ENCODE results near the gene DISP3.
A peak's percentile ranks its signal among the peaks of the same experiment; 100 is the strongest.

The DISP3 gene

GRCh38 chr1:11478571-11479374 is at the start of gene DISP3:
Gene DISP3, plus strand, starts transcription at chr1:11479155. Its CDS starts 21,838 bp downstream, at chr1:11500993.
- Histone ChIP-seq H3K27ac (ENCODE audit: low read length) (no peak within 1 kb of the TSS), H3K27me3 (ENCODE audit: insufficient read depth, low read length) (peaks cover 57% of the 10 kb centered on the region), H3K36me3 (ENCODE audit: insufficient read depth, low read depth, low read length) (no peaks in the 10 kb centered on the region), H3K4me3 (ENCODE audit: low read length) (peak within 1 kb of the TSS; percentile 85), H3K9me3 (ENCODE audit: insufficient read depth, low read depth, low read length) (no peaks in the 10 kb centered on the region), H3K9ac (ENCODE audit: low read depth, low read length) (peak within 1 kb of the TSS; percentile 81), H3K4me1 (ENCODE audit: insufficient read depth, low read length) (no peaks in the 10 kb centered on the region)

- H3K27me3 ChIP-seq (ENCODE audit: insufficient read depth, low read length), result no peaks in the 10 kb centered on the region
- H3K9ac ChIP-seq (ENCODE audit: low read depth, low read length), result no peak overlapping the region
- no peak overlapping the region for H3K4me3 ChIP-seq (ENCODE audit: low read length)
- no peak overlapping the region for H3K27ac ChIP-seq (ENCODE audit: low read length)
- H3K36me3 ChIP-seq (ENCODE audit: insufficient read depth, low read depth, low read length), result no peaks in the 10 kb centered on the region
- H3K4me1 ChIP-seq (ENCODE audit: insufficient read depth, low read length), result no peaks in the 10 kb centered on the region
- H3K9me3 ChIP-seq (ENCODE audit: insufficient read depth, low read depth, low read length), result no peaks in the 10 kb centered on the region
These were observed 49.7 kb upstream of the DISP3 start for GRCh38 chr1:11429226-11429625.

GRCh38 chr1:11429935-11430334 is 49.0 kb upstream of the DISP3 start:
- no peaks in the 10 kb centered on the region for H3K4me1 ChIP-seq (ENCODE audit: insufficient read depth, low read length)
- no peaks in the 10 kb centered on the region for H3K36me3 ChIP-seq (ENCODE audit: insufficient read depth, low read depth, low read length)
- H3K4me3 ChIP-seq (ENCODE audit: low read length), result no peak overlapping the region
- H3K27ac ChIP-seq (ENCODE audit: low read length), result no peak overlapping the region
- no peaks in the 10 kb centered on the region for H3K27me3 ChIP-seq (ENCODE audit: insufficient read depth, low read length)
- H3K9me3 ChIP-seq (ENCODE audit: insufficient read depth, low read depth, low read length), result no peaks in the 10 kb centered on the region
- H3K9ac ChIP-seq (ENCODE audit: low read depth, low read length), result no peak overlapping the region

- H3K36me3 ChIP-seq (ENCODE audit: insufficient read depth, low read depth, low read length), result no peaks in the 10 kb centered on the region
- H3K4me3 ChIP-seq (ENCODE audit: low read length), result no peak overlapping the region
- H3K4me1 ChIP-seq (ENCODE audit: insufficient read depth, low read length), result no peaks in the 10 kb centered on the region
- no peak overlapping the region for H3K9ac ChIP-seq (ENCODE audit: low read depth, low read length)
- no peak overlapping the region for H3K27ac ChIP-seq (ENCODE audit: low read length)
- no peaks in the 10 kb centered on the region for H3K27me3 ChIP-seq (ENCODE audit: insufficient read depth, low read length)
- H3K9me3 ChIP-seq (ENCODE audit: insufficient read depth, low read depth, low read length), result no peaks in the 10 kb centered on the region
These were observed 46.9 kb upstream of the DISP3 start for GRCh38 chr1:11431941-11432507.

- Histone ChIP-seq H3K4me1 (ENCODE audit: insufficient read depth, low read length) (no peaks in the 10 kb centered on the region), H3K27ac (ENCODE audit: low read length) (no peak overlapping the region)
These were observed 46.4 kb upstream of the DISP3 start for GRCh38 chr1:11432526-11432925.

GRCh38 chr1:11434501-11434900 is 44.5 kb upstream of the DISP3 start:
- Histone ChIP-seq H3K36me3 (ENCODE audit: insufficient read depth, low read depth, low read length) (no peaks in the 10 kb centered on the region), H3K27ac (ENCODE audit: low read length) (no peak overlapping the region), H3K9me3 (ENCODE audit: insufficient read depth, low read depth, low read length) (no peaks in the 10 kb centered on the region), H3K4me1 (ENCODE audit: insufficient read depth, low read length) (no peaks in the 10 kb centered on the region), H3K27me3 (ENCODE audit: insufficient read depth, low read length) (no peaks in the 10 kb centered on the region), H3K9ac (ENCODE audit: low read depth, low read length) (no peak overlapping the region), H3K4me3 (ENCODE audit: low read length) (no peak overlapping the region)

More at GRCh38 chr1:11432526-11432925, 46.4 kb upstream of the DISP3 start:
- Histone ChIP-seq H3K36me3 (ENCODE audit: insufficient read depth, low read depth, low read length) (no peaks in the 10 kb centered on the region), H3K4me3 (ENCODE audit: low read length) (no peak overlapping the region), H3K27me3 (ENCODE audit: insufficient read depth, low read length) (no peaks in the 10 kb centered on the region), H3K9me3 (ENCODE audit: insufficient read depth, low read depth, low read length) (no peaks in the 10 kb centered on the region), H3K9ac (ENCODE audit: low read depth, low read length) (no peak overlapping the region)

GRCh38 chr1:11434926-11435325 is 44.0 kb upstream of the DISP3 start:
- Histone ChIP-seq H3K27me3 (ENCODE audit: insufficient read depth, low read length) (no peaks in the 10 kb centered on the region), H3K9me3 (ENCODE audit: insufficient read depth, low read depth, low read length) (no peaks in the 10 kb centered on the region), H3K27ac (ENCODE audit: low read length) (no peak overlapping the region), H3K9ac (ENCODE audit: low read depth, low read length) (no peak overlapping the region), H3K4me1 (ENCODE audit: insufficient read depth, low read length) (no peaks in the 10 kb centered on the region), H3K4me3 (ENCODE audit: low read length) (no peak overlapping the region), H3K36me3 (ENCODE audit: insufficient read depth, low read depth, low read length) (no peaks in the 10 kb centered on the region)

GRCh38 chr1:11438996-11439395 is 40.0 kb upstream of the DISP3 start:
- no peaks in the 10 kb centered on the region for H3K36me3 ChIP-seq (ENCODE audit: insufficient read depth, low read depth, low read length)
- H3K9me3 ChIP-seq (ENCODE audit: insufficient read depth, low read depth, low read length), result no peaks in the 10 kb centered on the region
- no peaks in the 10 kb centered on the region for H3K4me1 ChIP-seq (ENCODE audit: insufficient read depth, low read length)
- H3K27me3 ChIP-seq (ENCODE audit: insufficient read depth, low read length), result no peaks in the 10 kb centered on the region; the same call in 1 of the 2 replicates
- H3K9ac ChIP-seq (ENCODE audit: low read depth, low read length), result no peak overlapping the region
- no peak overlapping the region for H3K27ac ChIP-seq (ENCODE audit: low read length)
- no peak overlapping the region for H3K4me3 ChIP-seq (ENCODE audit: low read length)

- Histone ChIP-seq H3K27ac (ENCODE audit: low read length) (no peak overlapping the region), H3K27me3 (ENCODE audit: insufficient read depth, low read length) (peaks cover 5% of the 10 kb centered on the region; the same call in 1 of the 2 replicates), H3K9ac (ENCODE audit: low read depth, low read length) (no peak overlapping the region), H3K9me3 (ENCODE audit: insufficient read depth, low read depth, low read length) (no peaks in the 10 kb centered on the region), H3K4me3 (ENCODE audit: low read length) (no peak overlapping the region), H3K4me1 (ENCODE audit: insufficient read depth, low read length) (no peaks in the 10 kb centered on the region), H3K36me3 (ENCODE audit: insufficient read depth, low read depth, low read length) (no peaks in the 10 kb centered on the region)
These were observed 37.6 kb upstream of the DISP3 start for GRCh38 chr1:11441211-11441952.

GRCh38 chr1:11443043-11443442 is 35.9 kb upstream of the DISP3 start:
- no peaks in the 10 kb centered on the region for H3K4me1 ChIP-seq (ENCODE audit: insufficient read depth, low read length)
- no peak overlapping the region for H3K27ac ChIP-seq (ENCODE audit: low read length)
- no peaks in the 10 kb centered on the region for H3K36me3 ChIP-seq (ENCODE audit: insufficient read depth, low read depth, low read length)
- H3K4me3 ChIP-seq (ENCODE audit: low read length), result no peak overlapping the region
- H3K27me3 ChIP-seq (ENCODE audit: insufficient read depth, low read length), result peaks cover 5% of the 10 kb centered on the region; the same call in 1 of the 2 replicates
- no peaks in the 10 kb centered on the region for H3K9me3 ChIP-seq (ENCODE audit: insufficient read depth, low read depth, low read length)
- H3K9ac ChIP-seq (ENCODE audit: low read depth, low read length), result no peak overlapping the region

- no peaks in the 10 kb centered on the region for H3K36me3 ChIP-seq (ENCODE audit: insufficient read depth, low read depth, low read length)
- H3K4me1 ChIP-seq (ENCODE audit: insufficient read depth, low read length), result no peaks in the 10 kb centered on the region
- H3K4me3 ChIP-seq (ENCODE audit: low read length), result no peak overlapping the region
- no peak overlapping the region for H3K27ac ChIP-seq (ENCODE audit: low read length)
- peaks cover 5% of the 10 kb centered on the region; the same call in 1 of the 2 replicates for H3K27me3 ChIP-seq (ENCODE audit: insufficient read depth, low read length)
- H3K9ac ChIP-seq (ENCODE audit: low read depth, low read length), result no peak overlapping the region
- no peaks in the 10 kb centered on the region for H3K9me3 ChIP-seq (ENCODE audit: insufficient read depth, low read depth, low read length)
These were observed 34.8 kb upstream of the DISP3 start for GRCh38 chr1:11443961-11444658.

All from iPS-20b (cell line).